Skeletal muscle tissue (tissue), 4 donors: ENCODE measurements around the gene CUL4A. TPM values are rescaled to one million over a fixed set of nuclear protein-coding genes. Genes with fewer than 3 reads are reported as not detected.

ENCODE experiments used
- H3K27ac ChIP-seq: one replicate; pipeline ENCODE4 v1.7.0; 2013; ENCODE audit warnings: mild to moderate bottlenecking, low read depth, low read length, inconsistent platforms
- H3K27me3 ChIP-seq, 3 donors: one replicate each; pipeline ENCODE4 v1.7.0; 2013; ENCODE audit warnings: low read length in 3 of 3; ENCODE audit not compliant: control insufficient read depth in 3 of 3, insufficient read depth in 3 of 3
- H3K36me3 ChIP-seq, 3 donors: one replicate each; pipeline ENCODE4 v1.7.0; 2013; ENCODE audit warnings: low read length in 3 of 3; ENCODE audit not compliant: control insufficient read depth in 3 of 3, insufficient read depth in 3 of 3
- H3K4me1 ChIP-seq, 3 donors: one replicate each; pipeline ENCODE4 v1.7.0; 2013; ENCODE audit warnings: low read length in 3 of 3, mild to moderate bottlenecking in 3 of 3; ENCODE audit not compliant: control insufficient read depth in 3 of 3, insufficient read depth in 3 of 3
- H3K4me3 ChIP-seq, 3 donors: one replicate each; pipeline ENCODE4 v1.7.0; 2013; ENCODE audit warnings: low read length in 3 of 3
- H3K9ac ChIP-seq, 3 donors: one replicate each; pipeline ENCODE4 v1.7.0; 2013; ENCODE audit warnings: low read length in 3 of 3, mild to moderate bottlenecking in 3 of 3, moderate library complexity in 2 of 3, low read depth in 1 of 3
- H3K9me3 ChIP-seq, 3 donors: one replicate each; pipeline ENCODE4 v1.7.0; 2013; ENCODE audit warnings: low read length in 3 of 3; ENCODE audit not compliant: control insufficient read depth in 3 of 3
- total RNA-seq: library from RNA; depleted of rRNA; stranded (reverse); fragments of >200 nt; gene quantifications from one replicate; pipeline ENCODE4 v1.2.3, GENCODE V29; 2014
- donor health status: Osteomylitis.

Gene CUL4A
- total RNA-seq, 1 donor from 2014 or later, result 67.3 TPM

DNA sequence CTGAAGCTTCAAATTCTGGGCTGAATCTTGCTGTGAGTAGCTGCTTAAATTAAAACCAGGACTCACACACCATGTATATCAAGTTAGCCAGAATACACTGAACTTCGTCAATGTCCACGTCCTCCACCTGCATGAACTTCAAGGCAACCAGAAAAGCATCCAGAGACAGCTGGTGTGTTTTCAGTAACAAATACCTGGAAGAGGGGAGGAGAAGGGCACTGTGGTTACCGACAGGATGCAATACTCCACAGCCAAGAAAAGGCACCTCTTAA, 30.6 kb upstream of the CUL4A start:
- Histone ChIP-seq H3K9me3 (no peaks in the 10 kb centered on the region), H3K27me3 (no peaks in the 10 kb centered on the region), H3K4me3 (no peak overlapping the region), H3K36me3 (peaks cover 58 to 82% (median 72%) of the 10 kb centered on the region in 3 donors), H3K27ac (no peak overlapping the region), H3K9ac (no peak overlapping the region), H3K4me1 (no peaks in the 10 kb centered on the region)

DNA sequence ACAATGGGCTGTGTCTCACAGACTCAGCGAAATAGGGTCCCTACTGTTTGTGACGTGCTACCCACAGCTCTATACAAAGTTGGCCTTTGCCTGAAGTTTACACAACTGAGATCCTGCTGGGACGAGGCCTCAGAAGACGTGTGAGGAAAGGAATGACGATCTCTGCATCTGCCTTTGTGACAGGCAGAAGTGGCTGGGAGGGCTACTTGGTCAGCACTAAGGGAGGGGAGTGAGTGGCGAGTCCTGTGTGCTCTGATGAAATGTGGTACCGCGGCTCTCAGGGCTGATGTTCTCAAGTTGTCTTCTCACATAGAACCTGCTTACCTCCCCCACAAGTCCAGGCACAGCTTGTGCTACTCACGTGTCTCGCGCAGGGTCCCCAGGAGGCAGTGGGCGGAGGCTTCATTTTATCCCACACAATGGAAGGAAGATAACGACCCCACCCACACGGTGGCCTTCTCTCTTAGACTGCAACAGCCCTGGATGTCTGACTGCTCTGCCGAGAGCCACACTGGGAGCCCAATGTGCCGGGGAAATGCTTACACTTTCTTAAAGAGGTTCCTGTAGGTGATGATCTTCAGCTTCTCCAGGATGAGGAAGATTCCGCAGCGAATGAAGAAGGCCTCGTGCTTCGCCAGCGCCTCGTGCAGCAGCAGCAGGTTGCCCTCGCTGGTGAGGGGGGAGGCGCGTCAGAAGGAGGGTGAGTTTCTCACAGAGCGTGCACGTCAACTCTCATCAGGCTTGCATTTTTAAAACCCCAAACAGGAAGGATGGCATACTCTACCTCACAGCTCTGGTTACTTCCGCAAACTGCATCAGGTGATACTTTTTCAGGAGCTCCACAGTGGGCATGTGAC, 29.8 kb upstream of the CUL4A start:
- no peak overlapping the region for H3K27ac ChIP-seq
- no peaks in the 10 kb centered on the region for H3K4me1 ChIP-seq
- H3K36me3 ChIP-seq, result peaks cover 57 to 78% (median 75%) of the 10 kb centered on the region in 3 donors
- H3K4me3 ChIP-seq, result no peak overlapping the region
- no peaks in the 10 kb centered on the region for H3K27me3 ChIP-seq
- H3K9me3 ChIP-seq, result no peaks in the 10 kb centered on the region
- no peak overlapping the region for H3K9ac ChIP-seq

DNA sequence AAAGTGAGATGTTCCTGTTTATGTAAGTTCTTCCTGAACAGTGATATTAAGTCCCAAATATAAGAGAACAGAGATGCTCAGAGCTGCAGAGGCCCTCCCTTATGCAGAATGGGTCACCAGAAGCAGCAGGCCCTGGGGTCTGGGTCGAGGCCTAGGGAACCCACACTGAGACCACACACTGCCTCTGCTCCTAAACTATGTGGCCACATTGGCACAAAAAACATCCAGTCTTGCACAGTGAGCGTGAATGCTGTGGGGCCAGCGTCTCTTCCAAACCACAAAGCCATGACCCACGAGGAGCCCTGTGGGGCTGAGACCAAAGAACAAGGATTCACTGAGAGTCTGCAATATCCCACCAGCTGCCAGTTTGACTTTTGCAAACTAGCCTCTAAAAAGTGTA, 27.4 kb upstream of the CUL4A start:
- Histone ChIP-seq H3K27ac (no peak overlapping the region), H3K27me3 (no peaks in the 10 kb centered on the region), H3K9me3 (no peaks in the 10 kb centered on the region), H3K36me3 (peaks cover 42 to 66% (median 63%) of the 10 kb centered on the region in 3 donors), H3K9ac (no peak overlapping the region), H3K4me3 (no peak overlapping the region), H3K4me1 (peaks cover 0 to 1% (median 0%) of the 10 kb centered on the region in 3 donors)

DNA sequence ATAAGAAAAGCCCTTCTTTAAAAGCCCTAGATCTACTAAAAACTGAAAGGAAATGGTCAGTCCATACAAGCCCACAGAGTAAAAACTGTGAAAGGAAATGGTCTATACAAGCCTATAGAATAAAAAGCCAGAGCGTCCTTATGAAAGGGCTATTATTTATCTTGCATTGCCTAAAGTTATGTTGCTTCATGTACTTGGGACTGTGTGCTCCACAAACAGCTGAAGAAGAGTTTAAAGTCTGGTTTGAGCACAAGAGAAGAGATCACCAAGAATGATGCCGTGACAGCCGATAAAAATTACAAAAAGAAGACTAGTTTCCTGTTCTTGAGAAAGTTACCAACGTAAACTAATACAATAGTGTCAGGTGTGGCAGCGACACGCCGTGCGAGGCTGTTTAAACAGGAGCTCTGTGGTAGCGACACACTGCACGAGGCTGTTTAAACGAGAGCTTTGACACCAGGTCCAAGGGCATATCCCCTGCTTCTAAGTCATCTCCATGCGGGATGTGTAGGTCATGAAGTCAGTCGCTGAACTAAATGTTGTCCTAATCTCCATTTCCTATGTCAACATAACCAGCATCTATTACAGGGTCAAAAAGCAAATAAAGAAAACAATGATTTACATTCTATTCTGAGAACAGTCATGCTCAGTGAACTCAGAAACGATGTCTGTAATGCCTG, 25.8 kb upstream of the CUL4A start:
- Histone ChIP-seq H3K27me3 (no peaks in the 10 kb centered on the region), H3K36me3 (peaks cover 36 to 63% (median 62%) of the 10 kb centered on the region in 3 donors), H3K4me3 (no peak overlapping the region), H3K27ac (no peak overlapping the region), H3K4me1 (peaks cover 0 to 4% (median 0%) of the 10 kb centered on the region in 3 donors), H3K9me3 (no peaks in the 10 kb centered on the region), H3K9ac (no peak overlapping the region)

DNA sequence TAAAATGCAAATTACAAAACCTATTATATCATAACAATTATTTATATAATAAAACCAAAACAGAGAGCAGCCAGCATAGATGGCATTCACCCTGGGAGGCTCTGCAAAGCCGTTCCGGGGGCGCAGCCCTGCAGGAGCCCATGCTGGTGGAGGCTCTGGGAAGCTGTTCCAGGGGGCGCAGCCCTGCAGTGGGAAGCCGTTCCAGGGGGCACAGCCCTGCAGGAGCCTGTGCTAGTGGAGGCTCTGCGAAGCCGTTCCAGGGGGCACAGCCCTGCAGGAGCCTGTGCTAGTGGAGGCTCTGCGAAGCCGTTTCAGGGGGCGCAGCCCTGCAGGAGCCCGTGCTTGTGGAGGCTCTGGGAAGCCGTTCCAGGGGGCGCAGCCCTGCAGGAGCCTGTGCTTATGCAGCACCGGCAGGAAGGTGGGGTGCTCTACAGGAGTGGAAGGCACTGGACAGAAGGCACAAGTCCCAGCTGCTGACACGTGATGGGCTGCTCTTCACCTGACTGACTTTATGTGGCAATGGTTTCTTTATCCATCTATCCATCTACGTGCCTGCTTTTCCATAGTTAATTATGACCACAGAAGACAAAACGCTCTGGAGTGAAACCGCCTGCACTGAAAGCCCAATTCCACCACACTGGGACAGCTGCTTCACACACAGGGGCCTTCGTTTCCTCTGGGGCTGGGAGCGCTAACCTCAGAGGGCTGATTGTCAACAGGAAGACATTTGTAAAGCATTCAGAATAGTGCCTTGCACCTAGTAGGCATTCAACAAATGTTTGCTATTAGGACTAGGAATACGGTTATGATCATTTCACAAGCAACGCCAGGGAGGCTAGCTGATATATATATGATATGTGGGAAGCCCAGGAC, 24.6 kb upstream of the CUL4A start:
- Histone ChIP-seq H3K4me1 (peaks cover 0 to 4% (median 0%) of the 10 kb centered on the region in 3 donors), H3K9ac (no peak overlapping the region), H3K27ac (no peak overlapping the region), H3K27me3 (no peaks in the 10 kb centered on the region), H3K36me3 (peaks cover 31 to 57% (median 55%) of the 10 kb centered on the region in 3 donors), H3K4me3 (no peak overlapping the region), H3K9me3 (no peaks in the 10 kb centered on the region)

DNA sequence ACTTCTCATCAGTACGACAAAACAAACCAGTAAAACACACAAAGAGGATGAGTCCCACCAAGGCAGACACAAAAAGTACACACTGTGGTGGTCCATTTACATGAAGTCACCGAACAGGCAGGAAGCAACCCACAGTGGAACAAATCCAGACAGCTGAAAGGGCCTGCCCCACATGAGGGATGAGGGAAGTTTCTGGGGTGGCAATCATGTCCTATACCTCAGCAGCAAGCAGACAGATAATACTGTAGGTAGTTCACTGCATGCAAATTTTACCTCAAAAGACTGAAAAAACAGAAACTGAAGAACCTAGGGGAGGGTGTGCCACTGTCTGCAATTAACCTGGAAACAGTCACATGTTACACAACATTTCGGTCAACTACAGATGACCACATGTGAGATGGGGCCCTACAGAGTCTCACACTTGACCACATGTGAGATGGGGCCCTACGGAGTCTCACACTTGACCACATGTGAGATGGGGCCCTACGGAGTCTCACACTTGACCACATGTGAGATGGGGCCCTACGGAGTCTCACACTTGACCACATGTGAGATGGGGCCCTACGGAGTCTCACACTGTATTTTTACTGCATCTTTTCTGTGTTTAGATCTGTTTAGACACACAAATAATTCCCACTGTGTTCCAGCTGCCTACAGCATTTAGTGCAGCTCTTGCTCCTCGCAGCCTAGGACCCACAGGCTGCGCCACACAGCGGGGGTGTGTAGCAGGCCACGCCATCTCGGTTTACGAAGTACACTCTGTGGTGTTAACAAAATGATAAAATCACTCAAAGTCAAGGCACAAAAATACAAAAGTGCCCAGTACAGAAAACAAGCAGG, 23.1 kb upstream of the CUL4A start:
- H3K36me3 ChIP-seq, result peaks cover 27 to 52% (median 48%) of the 10 kb centered on the region in 3 donors
- no peak overlapping the region for H3K4me3 ChIP-seq
- no peaks in the 10 kb centered on the region for H3K27me3 ChIP-seq
- peak overlapping the region in 1 of 3 donors; percentile 43 for H3K9ac ChIP-seq
- no peaks in the 10 kb centered on the region for H3K9me3 ChIP-seq
- peaks cover 0 to 4% (median 0%) of the 10 kb centered on the region in 3 donors for H3K4me1 ChIP-seq
- H3K27ac ChIP-seq, result peak overlapping the region; percentile 58

DNA sequence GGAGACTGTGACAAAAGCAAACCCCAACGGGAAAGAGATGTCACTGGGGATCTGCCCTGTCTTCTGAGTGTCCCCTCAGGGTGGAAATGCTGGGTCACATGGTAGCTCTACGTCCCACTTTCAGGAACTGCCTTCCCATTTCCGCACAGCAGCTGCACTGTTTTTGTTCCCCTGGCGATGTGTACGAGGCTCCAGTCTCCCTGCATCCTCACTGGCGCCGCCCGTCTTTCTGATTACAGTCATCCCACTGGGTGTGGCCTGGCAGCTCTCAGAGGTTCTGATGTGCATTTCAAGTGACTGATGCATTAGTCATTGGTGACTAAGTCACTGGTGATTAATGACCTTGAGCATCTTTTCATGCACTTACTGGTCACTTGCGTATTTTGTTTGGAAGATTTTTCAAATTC, 22.1 kb upstream of the CUL4A start:
- peak overlapping the region in 1 of 3 donors; percentile 3 for H3K4me3 ChIP-seq
- H3K9ac ChIP-seq, result peak overlapping the region in 2 of 3 donors; percentile 17 to 27
- peaks cover 25 to 50% (median 47%) of the 10 kb centered on the region in 3 donors for H3K36me3 ChIP-seq
- H3K9me3 ChIP-seq, result no peaks in the 10 kb centered on the region
- peaks cover 0 to 4% (median 0%) of the 10 kb centered on the region in 3 donors for H3K4me1 ChIP-seq
- H3K27ac ChIP-seq, result peak overlapping the region; percentile 58
- H3K27me3 ChIP-seq, result no peaks in the 10 kb centered on the region

DNA sequence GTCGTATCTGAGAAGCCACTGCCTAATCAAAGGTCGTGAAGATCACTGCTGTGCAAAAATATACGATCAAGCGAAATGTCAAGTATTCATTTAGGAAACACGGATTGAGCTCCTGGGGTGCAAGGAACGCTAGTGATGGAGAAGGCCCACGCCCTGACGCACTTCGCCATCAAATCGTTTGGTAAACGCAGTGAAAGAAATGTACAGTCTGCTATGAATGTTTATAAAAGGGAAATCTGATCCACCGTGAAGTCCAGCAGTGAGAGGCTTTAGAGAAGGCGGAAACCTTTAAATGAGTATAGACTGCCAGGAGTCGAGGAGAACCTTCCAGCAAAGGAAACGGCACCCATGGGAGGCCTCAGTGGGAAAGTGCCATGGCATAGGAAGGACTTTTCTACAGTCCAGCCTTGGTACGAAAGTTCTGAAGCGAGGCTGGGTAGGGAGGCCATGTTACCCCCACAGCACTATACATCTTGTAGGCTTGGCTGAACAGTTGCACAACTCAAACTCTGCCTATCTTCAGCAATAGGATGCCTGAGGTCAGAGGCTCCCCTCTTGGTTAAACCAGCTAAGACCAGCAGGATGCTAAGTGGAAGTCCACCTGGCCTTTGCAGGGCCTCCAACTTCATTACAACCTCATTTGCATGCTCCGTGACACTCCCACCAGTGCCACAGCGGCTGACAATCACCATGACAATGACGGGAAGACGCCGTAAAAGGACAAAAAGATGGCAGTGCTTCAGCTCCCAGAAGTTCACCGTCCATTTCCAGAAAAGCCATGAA, 21.3 kb upstream of the CUL4A start:
- Histone ChIP-seq H3K9ac (no peak overlapping the region), H3K36me3 (peaks cover 25 to 58% (median 52%) of the 10 kb centered on the region in 3 donors), H3K4me1 (peaks cover 0 to 4% (median 0%) of the 10 kb centered on the region in 3 donors), H3K27me3 (no peaks in the 10 kb centered on the region), H3K9me3 (no peaks in the 10 kb centered on the region), H3K4me3 (no peak overlapping the region), H3K27ac (no peak overlapping the region)
